HL-60 (cell line): Measurements from ENCODE around the gene SSTR5.

Source experiments
- CTCF ChIP-seq: IDR thresholded peaks from one replicate; pipeline ENCODE4 v1.5.1; 2011; ENCODE audit warnings: low read length, control low read depth, inconsistent platforms; ENCODE audit not compliant: insufficient read depth
- POLR2AphosphoS5 ChIP-seq: IDR thresholded peaks from 2 replicates; pipeline ENCODE4 v1.6.1; 2012; ENCODE audit warnings: low read depth

GRCh38 chr16:1071561-1072225 lies 854 bp upstream of the SSTR5 start:
- no peak for TF ChIP-seq CTCF
- no peak for TF ChIP-seq POLR2AphosphoS5
